ENCODE data around the gene NCKAP5L. TPM values are rescaled to one million over a fixed set of nuclear protein-coding genes. Genes with fewer than 3 reads are reported as not detected.

Gene NCKAP5L
- polyA plus RNA-seq, 1 donor: 9.7 TPM

DNA sequence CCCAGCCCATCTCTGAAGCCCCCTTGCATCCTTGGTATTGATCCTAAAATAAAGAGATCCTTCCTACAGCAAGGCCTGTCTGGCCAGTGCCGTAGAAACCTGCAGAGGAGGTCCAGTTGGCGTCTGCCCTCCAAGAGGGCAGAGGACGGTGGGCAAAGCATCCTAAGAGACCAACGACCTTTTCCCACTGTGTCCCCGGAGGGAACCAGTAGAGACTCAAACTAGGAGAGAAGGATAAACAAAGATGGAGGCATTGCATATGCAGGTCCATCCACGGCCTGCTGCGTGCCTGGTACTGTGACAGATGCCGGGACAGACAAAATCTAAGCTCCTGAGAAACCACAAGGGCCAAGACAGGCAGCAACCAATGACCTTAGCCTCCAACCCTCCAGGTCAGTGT, 3.8 kb downstream of the NCKAP5L start:
- WGBS (ENCODE audit: insufficient coverage, low lambda C conversion rate): no CpG with 5 or more reads among the region's 8 CpGs
- peaks cover 17% of the 10 kb centered on the region for H3K4me1 ChIP-seq (ENCODE audit: control insufficient read depth, insufficient read depth, low read length)

GRCh38 chr12:49823951-49824350, 4.3 kb downstream of the NCKAP5L start:
- H3K4me1 ChIP-seq (ENCODE audit: control insufficient read depth, insufficient read depth, low read length): peaks cover 15% of the 10 kb centered on the region

More for the DNA sequence above, 3.8 kb downstream of the NCKAP5L start:
- no peaks in the 10 kb centered on the region for H3K9me3 ChIP-seq (ENCODE audit: control insufficient read depth, low read depth, low read length)
- H3K4me3 ChIP-seq (ENCODE audit: low read length): no peak overlapping the region
- no peaks in the 10 kb centered on the region for H3K27me3 ChIP-seq (ENCODE audit: control insufficient read depth, insufficient read depth, low read length)
- H3K27ac ChIP-seq (ENCODE audit: low read length): no peak overlapping the region
- H3K36me3 ChIP-seq (ENCODE audit: control insufficient read depth, insufficient read depth, low read length): no peaks in the 10 kb centered on the region
- no peak for DNase-seq

GRCh38 chr12:49823350-49823749, 4.9 kb downstream of the NCKAP5L start:
- Histone ChIP-seq H3K27me3 (ENCODE audit: control insufficient read depth, insufficient read depth, low read length) (no peaks in the 10 kb centered on the region), H3K4me1 (ENCODE audit: control insufficient read depth, insufficient read depth, low read length) (peaks cover 14% of the 10 kb centered on the region), H3K36me3 (ENCODE audit: control insufficient read depth, insufficient read depth, low read length) (no peaks in the 10 kb centered on the region), H3K27ac (ENCODE audit: low read length) (no peak overlapping the region), H3K4me3 (ENCODE audit: low read length) (no peak overlapping the region), H3K9me3 (ENCODE audit: control insufficient read depth, low read depth, low read length) (no peaks in the 10 kb centered on the region)
- no peak for DNase-seq
- no CpG with 5 or more reads among the region's 1 CpG for WGBS (ENCODE audit: insufficient coverage, low lambda C conversion rate)

More at GRCh38 chr12:49823951-49824350, 4.3 kb downstream of the NCKAP5L start:
- Histone ChIP-seq H3K4me3 (ENCODE audit: low read length) (no peak overlapping the region), H3K27ac (ENCODE audit: low read length) (no peak overlapping the region), H3K9me3 (ENCODE audit: control insufficient read depth, low read depth, low read length) (no peaks in the 10 kb centered on the region), H3K27me3 (ENCODE audit: control insufficient read depth, insufficient read depth, low read length) (no peaks in the 10 kb centered on the region), H3K36me3 (ENCODE audit: control insufficient read depth, insufficient read depth, low read length) (no peaks in the 10 kb centered on the region)
- DNase-seq: no peak
- no CpG with 5 or more reads among the region's 6 CpGs for WGBS (ENCODE audit: insufficient coverage, low lambda C conversion rate)

DNA sequence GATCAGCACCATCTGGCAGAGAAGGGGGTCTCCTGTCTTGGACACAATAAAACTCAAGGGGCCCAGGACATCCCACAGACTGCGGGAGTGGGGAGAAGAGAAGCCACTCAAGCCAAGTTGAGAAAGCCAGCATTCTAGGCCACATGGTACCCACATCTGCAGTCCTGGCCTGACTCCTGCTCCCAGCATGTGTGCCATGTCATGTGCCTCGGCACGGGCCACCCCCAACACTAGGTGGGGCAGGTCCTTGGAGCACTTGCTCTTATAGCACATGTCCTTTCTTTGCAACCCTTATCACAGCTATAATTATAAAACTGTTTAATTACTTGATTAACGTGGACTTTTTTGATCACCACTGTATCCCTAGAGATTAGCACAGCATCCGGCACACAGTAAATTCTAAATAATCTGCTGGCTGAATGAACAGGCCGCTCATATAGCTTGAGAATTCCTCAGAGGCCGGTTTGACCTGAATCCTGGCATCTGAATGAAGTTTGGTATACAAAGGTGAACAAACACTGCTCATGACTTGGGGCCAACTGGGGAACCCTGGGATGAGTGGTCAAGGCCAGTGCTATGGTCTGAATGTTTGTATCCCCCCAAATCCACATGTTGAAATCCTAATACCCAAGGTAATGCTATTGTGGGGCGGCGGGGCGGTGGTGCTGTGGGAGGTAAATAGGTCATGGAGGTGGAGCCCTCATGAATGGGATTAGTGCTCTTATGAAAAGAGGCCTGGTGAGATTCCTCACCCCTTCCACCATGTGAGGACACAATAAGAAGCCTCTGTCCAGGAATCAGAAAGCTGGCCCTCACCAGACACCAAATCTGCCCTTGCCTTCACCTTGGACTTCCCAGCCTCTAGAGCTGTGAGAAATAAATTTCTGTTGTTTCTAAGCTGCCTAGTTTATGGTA, 6.6 kb downstream of the NCKAP5L start:
- Histone ChIP-seq H3K9me3 (ENCODE audit: control insufficient read depth, low read depth, low read length) (no peaks in the 10 kb centered on the region), H3K36me3 (ENCODE audit: control insufficient read depth, insufficient read depth, low read length) (no peaks in the 10 kb centered on the region), H3K27ac (ENCODE audit: low read length) (no peak overlapping the region), H3K27me3 (ENCODE audit: control insufficient read depth, insufficient read depth, low read length) (no peaks in the 10 kb centered on the region), H3K4me3 (ENCODE audit: low read length) (no peak overlapping the region), H3K4me1 (ENCODE audit: control insufficient read depth, insufficient read depth, low read length) (peaks cover 8% of the 10 kb centered on the region)
- no CpG with 5 or more reads among the region's 10 CpGs for WGBS (ENCODE audit: insufficient coverage, low lambda C conversion rate)
- no peak for DNase-seq

DNA sequence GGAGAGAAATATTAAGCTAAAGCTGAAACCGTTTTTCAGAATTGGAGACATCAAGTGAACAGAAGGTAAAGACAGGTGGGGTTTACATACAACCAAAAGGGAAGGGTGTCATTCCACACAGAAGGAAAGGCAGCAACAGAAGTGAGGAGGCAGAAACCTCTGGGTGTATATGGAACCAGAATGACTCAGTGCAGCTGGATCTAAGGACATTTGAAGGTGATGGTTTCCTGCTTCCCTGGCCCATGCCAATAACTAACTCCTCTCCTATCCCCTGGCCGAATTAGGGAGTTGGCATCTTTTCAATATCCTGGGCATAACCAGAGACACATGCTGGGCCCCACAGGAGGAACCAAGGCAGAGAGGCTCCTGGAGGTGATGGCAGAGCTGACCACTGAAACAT, 8.4 kb downstream of the NCKAP5L start:
- Histone ChIP-seq H3K36me3 (ENCODE audit: control insufficient read depth, insufficient read depth, low read length) (no peaks in the 10 kb centered on the region), H3K4me1 (ENCODE audit: control insufficient read depth, insufficient read depth, low read length) (peaks cover 8% of the 10 kb centered on the region), H3K9me3 (ENCODE audit: control insufficient read depth, low read depth, low read length) (no peaks in the 10 kb centered on the region), H3K27me3 (ENCODE audit: control insufficient read depth, insufficient read depth, low read length) (no peaks in the 10 kb centered on the region), H3K27ac (ENCODE audit: low read length) (no peak overlapping the region), H3K4me3 (ENCODE audit: low read length) (no peak overlapping the region)
- no peak for DNase-seq
- WGBS (ENCODE audit: insufficient coverage, low lambda C conversion rate): 89% methylated on average over 1 of the region's 2 CpGs

GRCh38 chr12:49818241-49818895, 9.8 kb downstream of the NCKAP5L start:
- no peaks in the 10 kb centered on the region for H3K36me3 ChIP-seq (ENCODE audit: control insufficient read depth, insufficient read depth, low read length)
- H3K4me1 ChIP-seq (ENCODE audit: control insufficient read depth, insufficient read depth, low read length): peaks cover under 1% of the 10 kb centered on the region
- no peaks in the 10 kb centered on the region for H3K27me3 ChIP-seq (ENCODE audit: control insufficient read depth, insufficient read depth, low read length)
- H3K27ac ChIP-seq (ENCODE audit: low read length): no peak overlapping the region
- DNase-seq: no peak
- no peaks in the 10 kb centered on the region for H3K9me3 ChIP-seq (ENCODE audit: control insufficient read depth, low read depth, low read length)
- no CpG with 5 or more reads among the region's 7 CpGs for WGBS (ENCODE audit: insufficient coverage, low lambda C conversion rate)
- no peak overlapping the region for H3K4me3 ChIP-seq (ENCODE audit: low read length)

DNA sequence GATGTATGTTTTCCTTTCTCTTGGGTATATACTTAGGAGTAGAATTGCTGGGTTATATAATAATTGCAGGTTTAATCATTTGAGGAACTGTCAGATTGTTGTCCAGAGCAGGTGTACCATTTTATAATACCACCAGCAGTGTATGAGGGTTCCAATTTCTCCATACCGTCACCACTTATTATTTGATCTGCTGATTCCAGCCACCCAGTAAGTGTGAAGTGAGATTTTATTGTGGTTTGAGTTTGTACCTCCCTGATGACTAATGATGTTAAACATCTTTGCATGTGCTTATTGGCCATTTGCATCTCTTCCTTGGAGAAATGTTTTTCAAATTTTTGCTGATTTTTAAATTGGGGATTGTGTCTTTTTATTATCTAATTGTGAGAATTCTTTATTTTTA, 15.1 kb downstream of the NCKAP5L start:
- Histone ChIP-seq H3K4me3 (ENCODE audit: low read length) (no peak overlapping the region), H3K9me3 (ENCODE audit: control insufficient read depth, low read depth, low read length) (no peaks in the 10 kb centered on the region), H3K27me3 (ENCODE audit: control insufficient read depth, insufficient read depth, low read length) (no peaks in the 10 kb centered on the region), H3K36me3 (ENCODE audit: control insufficient read depth, insufficient read depth, low read length) (no peaks in the 10 kb centered on the region), H3K27ac (ENCODE audit: low read length) (no peak overlapping the region), H3K4me1 (ENCODE audit: control insufficient read depth, insufficient read depth, low read length) (peaks cover 5% of the 10 kb centered on the region)
- DNase-seq: no peak
- WGBS (ENCODE audit: insufficient coverage, low lambda C conversion rate): no CpG with 5 or more reads among the region's 1 CpG

DNA sequence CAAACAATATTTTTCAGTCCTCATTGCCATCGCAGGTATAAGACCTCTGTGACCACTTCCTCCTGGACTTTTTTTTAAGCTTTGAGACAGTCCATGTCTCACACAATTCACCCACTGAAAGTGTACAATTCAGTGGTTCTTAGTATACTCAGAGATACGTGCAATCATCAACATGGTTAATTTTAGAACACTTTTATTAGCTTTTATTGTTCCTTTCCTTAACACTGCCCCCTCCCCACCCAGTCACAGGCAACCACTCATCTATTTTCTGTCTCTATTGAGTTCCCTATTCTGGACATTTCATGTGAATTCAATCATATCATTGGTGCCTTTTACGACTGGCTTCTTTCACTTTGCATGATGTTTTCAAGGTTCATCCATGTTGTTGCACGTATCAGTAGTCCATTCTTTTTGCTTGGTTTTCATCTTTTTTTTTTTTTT, 16.2 kb downstream of the NCKAP5L start:
- peaks cover 5% of the 10 kb centered on the region for H3K4me1 ChIP-seq (ENCODE audit: control insufficient read depth, insufficient read depth, low read length)
- peaks cover 2% of the 10 kb centered on the region for H3K36me3 ChIP-seq (ENCODE audit: control insufficient read depth, insufficient read depth, low read length)
- H3K27ac ChIP-seq (ENCODE audit: low read length): no peak overlapping the region
- DNase-seq: no peak
- 79% methylated on average over 2 of the region's 4 CpGs for WGBS (ENCODE audit: insufficient coverage, low lambda C conversion rate)
- H3K27me3 ChIP-seq (ENCODE audit: control insufficient read depth, insufficient read depth, low read length): no peaks in the 10 kb centered on the region
- no peaks in the 10 kb centered on the region for H3K9me3 ChIP-seq (ENCODE audit: control insufficient read depth, low read depth, low read length)
- H3K4me3 ChIP-seq (ENCODE audit: low read length): no peak overlapping the region

- peaks cover 2% of the 10 kb centered on the region for H3K36me3 ChIP-seq (ENCODE audit: control insufficient read depth, insufficient read depth, low read length)
- no peak overlapping the region for H3K27ac ChIP-seq (ENCODE audit: low read length)
- H3K4me3 ChIP-seq (ENCODE audit: low read length): no peak overlapping the region
- H3K4me1 ChIP-seq (ENCODE audit: control insufficient read depth, insufficient read depth, low read length): peaks cover 5% of the 10 kb centered on the region
- no peaks in the 10 kb centered on the region for H3K27me3 ChIP-seq (ENCODE audit: control insufficient read depth, insufficient read depth, low read length)
- H3K9me3 ChIP-seq (ENCODE audit: control insufficient read depth, low read depth, low read length): no peaks in the 10 kb centered on the region
- no peak for DNase-seq
- WGBS (ENCODE audit: insufficient coverage, low lambda C conversion rate): no CpG with 5 or more reads among the region's 5 CpGs
These were observed 17.1 kb downstream of the NCKAP5L start for GRCh38 chr12:49811136-49811535.

DNA sequence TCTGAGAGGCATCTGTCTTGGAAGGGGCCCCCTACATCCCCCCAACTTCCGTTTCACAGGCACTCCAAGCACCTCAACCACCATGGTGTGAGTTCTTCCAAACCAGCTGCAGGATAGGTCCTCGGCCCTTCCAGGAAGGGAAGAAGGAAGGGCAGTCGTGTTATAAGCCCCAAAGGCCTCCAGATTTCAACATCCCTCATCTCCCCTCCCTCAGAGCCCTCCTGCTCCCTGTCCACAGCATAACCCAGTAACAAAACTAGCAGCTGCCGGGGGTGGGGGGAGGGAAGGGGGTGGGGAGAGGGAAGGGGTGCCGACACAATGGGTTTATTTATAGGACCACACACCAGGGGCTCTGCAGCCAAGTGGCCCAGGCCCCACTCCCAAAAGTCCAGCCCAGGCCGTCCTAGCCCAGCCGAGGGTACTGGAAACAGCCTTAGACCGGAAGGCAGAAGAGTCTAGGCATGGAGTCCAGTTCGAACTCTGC, 18.3 kb downstream of the NCKAP5L start:
- Histone ChIP-seq H3K9me3 (ENCODE audit: control insufficient read depth, low read depth, low read length) (no peaks in the 10 kb centered on the region), H3K27ac (ENCODE audit: low read length) (peak overlapping the region; percentile 66), H3K4me3 (ENCODE audit: low read length) (no peak overlapping the region), H3K36me3 (ENCODE audit: control insufficient read depth, insufficient read depth, low read length) (peaks cover 6% of the 10 kb centered on the region), H3K27me3 (ENCODE audit: control insufficient read depth, insufficient read depth, low read length) (no peaks in the 10 kb centered on the region), H3K4me1 (ENCODE audit: control insufficient read depth, insufficient read depth, low read length) (peaks cover 5% of the 10 kb centered on the region)
- DNase-seq: no peak
- no CpG with 5 or more reads among the region's 9 CpGs for WGBS (ENCODE audit: insufficient coverage, low lambda C conversion rate)

All from large intestine (tissue), 3 donors.